Transverse colon (tissue), 3 donors: Measurements from ENCODE around the gene ZNF8.

Source experiments
- CTCF ChIP-seq, 5 experiments: fragments of 200-600 bp in 3 of 5; fragments of 450-650 bp in 2 of 5; sonication (generic) in 3 of 5; IDR thresholded peaks; 1 replicate in 2 of 5; 2 replicates in 3 of 5; pipeline ENCODE4 v1.5.1; 2016 to 2017; ENCODE audit warnings: antibody characterized with exemption in 5 of 5, inconsistent platforms in 3 of 5, mild to moderate bottlenecking in 2 of 5, moderate library complexity in 1 of 5
- POLR2A ChIP-seq: fragments of 450-650 bp; IDR thresholded peaks from one replicate; pipeline ENCODE4 v1.6.1; 2016; ENCODE audit warnings: antibody characterized with exemption, mild to moderate bottlenecking, moderate library complexity

GRCh38 chr19:58248886-58249285 is 29.9 kb upstream of the ZNF8 start:
- TF ChIP-seq CTCF (IDR thresholded peaks at IDR 0.05), result no peak
- TF ChIP-seq POLR2A, result no peak
